ENCODE results near the gene SYNE2.

DNA sequence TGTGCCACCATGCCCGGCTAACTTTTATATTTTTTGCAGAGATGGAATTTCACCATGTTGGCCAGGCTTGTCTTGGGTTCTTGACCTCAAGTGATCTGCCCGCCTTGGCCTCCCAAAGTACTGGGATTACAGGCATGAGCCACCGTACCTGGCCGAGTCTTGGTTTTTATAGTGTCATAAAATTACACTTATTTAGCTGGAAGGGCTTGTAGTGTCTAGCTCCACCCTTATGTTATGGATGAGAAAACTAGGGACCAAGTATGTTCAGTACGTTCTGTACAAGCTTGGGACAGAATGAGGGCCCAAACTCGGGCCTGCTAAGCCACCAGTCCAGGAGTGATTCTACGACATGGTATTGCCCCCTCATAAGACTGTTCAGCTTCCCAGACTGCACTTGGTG is 35.1 kb downstream of the SYNE2 start:
- no peak for TF ChIP-seq POLR2A (IDR thresholded peaks at IDR 0.05)
- TF ChIP-seq, protein P1, sequence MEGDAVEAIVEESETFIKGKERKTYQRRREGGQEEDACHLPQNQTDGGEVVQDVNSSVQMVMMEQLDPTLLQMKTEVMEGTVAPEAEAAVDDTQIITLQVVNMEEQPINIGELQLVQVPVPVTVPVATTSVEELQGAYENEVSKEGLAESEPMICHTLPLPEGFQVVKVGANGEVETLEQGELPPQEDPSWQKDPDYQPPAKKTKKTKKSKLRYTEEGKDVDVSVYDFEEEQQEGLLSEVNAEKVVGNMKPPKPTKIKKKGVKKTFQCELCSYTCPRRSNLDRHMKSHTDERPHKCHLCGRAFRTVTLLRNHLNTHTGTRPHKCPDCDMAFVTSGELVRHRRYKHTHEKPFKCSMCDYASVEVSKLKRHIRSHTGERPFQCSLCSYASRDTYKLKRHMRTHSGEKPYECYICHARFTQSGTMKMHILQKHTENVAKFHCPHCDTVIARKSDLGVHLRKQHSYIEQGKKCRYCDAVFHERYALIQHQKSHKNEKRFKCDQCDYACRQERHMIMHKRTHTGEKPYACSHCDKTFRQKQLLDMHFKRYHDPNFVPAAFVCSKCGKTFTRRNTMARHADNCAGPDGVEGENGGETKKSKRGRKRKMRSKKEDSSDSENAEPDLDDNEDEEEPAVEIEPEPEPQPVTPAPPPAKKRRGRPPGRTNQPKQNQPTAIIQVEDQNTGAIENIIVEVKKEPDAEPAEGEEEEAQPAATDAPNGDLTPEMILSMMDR (IDR thresholded peaks at IDR 0.05) = no peak
